Neural progenitor cell (in vitro differentiated cells): Measurements from ENCODE around the gene ESRRA. TPM values are rescaled to one million over a fixed set of nuclear protein-coding genes. Genes with fewer than 3 reads are reported as not detected.

ENCODE experiments used
- DNase-seq: peaks from one replicate; pipeline ENCODE4 v3.0.0-alpha.2; 2016; ENCODE audit warnings: low spot score
- H2AFZ ChIP-seq: fragments of 200-600 bp; sonication (generic); replicated peaks from 2 replicates; pipeline ENCODE4 v1.6.1; 2016; ENCODE audit warnings: antibody characterized with exemption
- H3F3A ChIP-seq: fragments of 200-600 bp; sonication (generic); 2 replicates; pipeline ENCODE4 v1.6.1; 2016; ENCODE audit warnings: antibody characterized with exemption, low read depth
- H3K27ac ChIP-seq: fragments of 200-600 bp; sonication (generic); 2 replicates; pipeline ENCODE4 v1.5.1; 2016; ENCODE audit warnings: mild to moderate bottlenecking
- H3K27me3 ChIP-seq: fragments of 200-600 bp; sonication (generic); 2 replicates; pipeline ENCODE4 v1.6.1; 2016; ENCODE audit warnings: mild to moderate bottlenecking, moderate library complexity
- H3K36me3 ChIP-seq: fragments of 200-600 bp; sonication (generic); 2 replicates; pipeline ENCODE4 v1.5.1; 2016
- H3K4me1 ChIP-seq: fragments of 200-600 bp; sonication (generic); 2 replicates; pipeline ENCODE4 v1.6.1; 2016; ENCODE audit warnings: mixed run types
- H3K4me2 ChIP-seq: fragments of 200-600 bp; sonication (generic); 2 replicates; pipeline ENCODE4 v1.6.1; 2016
- H3K4me3 ChIP-seq: fragments of 200-600 bp; sonication (generic); 2 replicates; pipeline ENCODE4 v1.5.1; 2016
- H3K79me2 ChIP-seq: fragments of 200-600 bp; sonication (generic); 2 replicates; pipeline ENCODE4 v1.6.1; 2016; ENCODE audit warnings: low read depth
- H3K9ac ChIP-seq: fragments of 200-600 bp; sonication (generic); 2 replicates; pipeline ENCODE4 v1.6.1; 2016
- H3K9me3 ChIP-seq: fragments of 200-600 bp; sonication (generic); 2 replicates; pipeline ENCODE4 v1.5.1; 2016; ENCODE audit warnings: low read depth
- H4K20me1 ChIP-seq: fragments of 200-600 bp; sonication (generic); 2 replicates; pipeline ENCODE4 v1.6.1; 2016; ENCODE audit warnings: low read depth
- H3K27ac Mint-ChIP-seq: 3 replicates; pipeline ENCODE4 v1.8.0; 2021; ENCODE audit warnings: mixed read lengths
- H3K27me3 Mint-ChIP-seq: 2 replicates; pipeline ENCODE4 v1.8.0; 2022; ENCODE audit warnings: low read depth, mild to moderate bottlenecking, inconsistent platforms, moderate library complexity, mixed read lengths; ENCODE audit not compliant: insufficient read depth
- H3K36me3 Mint-ChIP-seq: 3 replicates; pipeline ENCODE4 v1.8.0; 2021; ENCODE audit warnings: mixed read lengths
- H3K4me1 Mint-ChIP-seq: 3 replicates; pipeline ENCODE4 v1.8.0; 2021; ENCODE audit warnings: mixed read lengths
- H3K4me3 Mint-ChIP-seq: 3 replicates; pipeline ENCODE4 v1.8.0; 2021; ENCODE audit warnings: mild to moderate bottlenecking, moderate library complexity, mixed read lengths
- H3K9me3 Mint-ChIP-seq: 3 replicates; pipeline ENCODE4 v1.8.0; 2020; ENCODE audit warnings: mixed read lengths
- CTCF ChIP-seq: fragments of 200-600 bp; sonication (generic); IDR thresholded peaks from 2 replicates; pipeline ENCODE4 v1.5.1; 2017; ENCODE audit warnings: antibody characterized with exemption, mild to moderate bottlenecking
- EZH2 ChIP-seq: fragments of 200-600 bp; sonication (generic); IDR thresholded peaks from 2 replicates; pipeline ENCODE4 v1.6.1; 2017; ENCODE audit warnings: antibody characterized with exemption, mild to moderate bottlenecking, moderate library complexity
- EZH2phosphoT487 ChIP-seq: fragments of 200-600 bp; sonication (generic); IDR thresholded peaks from 2 replicates; pipeline ENCODE4 v1.6.1; 2017; ENCODE audit warnings: antibody characterized with exemption
- total RNA-seq: library from RNA; depleted of rRNA; stranded (reverse); fragments of >200 nt; gene quantifications from 2 replicates; pipeline ENCODE4 v1.2.3, GENCODE V29; 2015; ENCODE audit warnings: low replicate concordance

ESRRA gene
- total RNA-seq, 1 donor from 2014 or later = 5.5 TPM

GRCh38 chr11:64355078-64355940, 50.0 kb downstream of the ESRRA start:
- Histone ChIP-seq H3K4me3 (no peak overlapping the region), H3K9me3 (no peaks in the 10 kb centered on the region), H2AFZ (peak overlapping the region; percentile 58), H3K27me3 (no peaks in the 10 kb centered on the region), H3K9ac (no peak overlapping the region), H3K27ac (no peak overlapping the region), H3K4me1 (peaks cover 21% of the 10 kb centered on the region), H3K4me2 (peak overlapping the region; percentile 43), H3F3A (peaks cover 22% of the 10 kb centered on the region), H3K36me3 (no peaks in the 10 kb centered on the region), H3K79me2 (no peaks in the 10 kb centered on the region), H4K20me1 (peaks cover 3% of the 10 kb centered on the region)
- Mint-ChIP-seq H3K9me3 (no peaks in the 10 kb centered on the region), H3K4me1 (peaks cover 27% of the 10 kb centered on the region), H3K4me3 (no peak overlapping the region), H3K36me3 (no peaks in the 10 kb centered on the region), H3K27me3 (peaks cover 4% of the 10 kb centered on the region), H3K27ac (no peak overlapping the region)
- peak; percentile 83 for DNase-seq
- peak; percentile 66 for TF ChIP-seq CTCF
- no peak for TF ChIP-seq EZH2

DNA sequence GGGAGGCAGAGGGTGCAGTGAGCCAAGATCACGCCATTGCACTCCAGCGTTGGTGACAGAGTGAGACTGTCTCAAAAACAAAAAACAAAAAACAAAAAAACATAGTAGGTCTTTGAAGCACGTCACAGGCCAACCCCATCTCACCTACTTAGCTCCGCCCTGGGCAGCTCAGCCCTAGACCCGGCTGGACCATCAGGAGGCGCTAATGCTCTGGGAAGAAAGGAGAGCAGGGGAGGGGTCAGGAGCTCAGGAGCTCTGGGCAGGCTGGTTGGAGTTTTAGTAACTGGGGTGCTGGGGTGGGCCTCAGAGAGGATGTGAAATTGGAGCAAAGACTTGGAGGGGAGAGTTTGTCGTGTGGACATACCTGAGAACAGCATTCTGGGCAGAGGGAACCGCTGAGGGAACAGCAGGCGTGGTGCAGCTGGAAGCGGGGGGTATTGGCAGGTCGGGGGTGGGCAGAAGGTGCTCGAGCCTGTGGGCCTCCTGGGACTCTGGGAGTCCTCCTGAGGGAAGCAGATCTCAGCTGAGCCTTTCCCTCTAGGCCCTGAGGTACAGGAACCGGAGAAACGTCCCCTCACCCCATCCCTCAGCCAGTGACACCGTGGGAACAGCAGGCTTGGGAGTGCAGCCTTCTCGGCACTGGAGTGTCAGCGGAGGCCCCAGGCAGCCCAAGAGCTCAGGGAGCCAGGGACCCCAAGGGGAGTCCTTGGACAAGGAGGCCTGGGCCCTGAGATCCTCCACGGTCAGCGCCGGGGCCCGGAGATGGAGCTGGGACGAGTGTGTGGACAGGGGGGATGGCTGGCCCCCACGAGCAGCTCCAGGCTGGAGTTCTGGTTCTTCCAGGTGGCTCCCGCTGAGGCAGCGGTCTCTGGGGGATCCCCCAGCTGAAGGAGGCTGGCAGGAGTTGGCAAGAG, 51.4 kb downstream of the ESRRA start:
- Histone ChIP-seq H3K4me1 (peaks cover 21% of the 10 kb centered on the region), H3K27ac (no peak overlapping the region), H3K27me3 (no peaks in the 10 kb centered on the region), H3K4me3 (no peak overlapping the region), H3K9me3 (no peaks in the 10 kb centered on the region), H4K20me1 (peaks cover 3% of the 10 kb centered on the region), H3K4me2 (no peak overlapping the region), H3F3A (peaks cover 18% of the 10 kb centered on the region), H2AFZ (no peak overlapping the region), H3K9ac (no peak overlapping the region), H3K79me2 (no peaks in the 10 kb centered on the region), H3K36me3 (no peaks in the 10 kb centered on the region)
- H3K4me1 Mint-ChIP-seq = peaks cover 21% of the 10 kb centered on the region
- peaks cover 8% of the 10 kb centered on the region for H3K27me3 Mint-ChIP-seq
- TF ChIP-seq EZH2 = no peak
- no peak for TF ChIP-seq EZH2phosphoT487
- peak; percentile 76 for TF ChIP-seq CTCF
- H3K4me3 Mint-ChIP-seq = peak overlapping the region; percentile 42
- peak; percentile 86 for DNase-seq
- peaks cover 2% of the 10 kb centered on the region for H3K36me3 Mint-ChIP-seq
- no peaks in the 10 kb centered on the region for H3K9me3 Mint-ChIP-seq
- no peak overlapping the region for H3K27ac Mint-ChIP-seq

GRCh38 chr11:64357446-64357845, 52.1 kb downstream of the ESRRA start:
- Histone ChIP-seq H3K4me2 (no peak overlapping the region), H3F3A (peaks cover 18% of the 10 kb centered on the region), H3K4me1 (peaks cover 21% of the 10 kb centered on the region), H2AFZ (no peak overlapping the region), H3K27ac (no peak overlapping the region), H3K36me3 (no peaks in the 10 kb centered on the region), H3K9ac (no peak overlapping the region), H3K4me3 (no peak overlapping the region), H3K27me3 (no peaks in the 10 kb centered on the region), H3K79me2 (no peaks in the 10 kb centered on the region), H3K9me3 (no peaks in the 10 kb centered on the region), H4K20me1 (peaks cover 3% of the 10 kb centered on the region)
- Mint-ChIP-seq H3K9me3 (no peaks in the 10 kb centered on the region), H3K27ac (no peak overlapping the region), H3K27me3 (peaks cover 8% of the 10 kb centered on the region), H3K4me3 (no peak overlapping the region), H3K36me3 (peaks cover 7% of the 10 kb centered on the region), H3K4me1 (peaks cover 21% of the 10 kb centered on the region)
- TF ChIP-seq CTCF (no peak), EZH2 (no peak), EZH2phosphoT487 (no peak)
- DNase-seq = no peak
